RKO (cell line): Measurements from ENCODE around the gene SNAP29.
"Not testable (repeated sequence)": the region's sequence is repeated elsewhere in the genome, so short reads cannot be mapped to it uniquely, and the experiment has no call there.

Experiments
- DNase-seq: peaks from one replicate; pipeline ENCODE4 v3.0.0-alpha.2; 2016; ENCODE audit warnings: low spot score

SNAP29 gene

DNA sequence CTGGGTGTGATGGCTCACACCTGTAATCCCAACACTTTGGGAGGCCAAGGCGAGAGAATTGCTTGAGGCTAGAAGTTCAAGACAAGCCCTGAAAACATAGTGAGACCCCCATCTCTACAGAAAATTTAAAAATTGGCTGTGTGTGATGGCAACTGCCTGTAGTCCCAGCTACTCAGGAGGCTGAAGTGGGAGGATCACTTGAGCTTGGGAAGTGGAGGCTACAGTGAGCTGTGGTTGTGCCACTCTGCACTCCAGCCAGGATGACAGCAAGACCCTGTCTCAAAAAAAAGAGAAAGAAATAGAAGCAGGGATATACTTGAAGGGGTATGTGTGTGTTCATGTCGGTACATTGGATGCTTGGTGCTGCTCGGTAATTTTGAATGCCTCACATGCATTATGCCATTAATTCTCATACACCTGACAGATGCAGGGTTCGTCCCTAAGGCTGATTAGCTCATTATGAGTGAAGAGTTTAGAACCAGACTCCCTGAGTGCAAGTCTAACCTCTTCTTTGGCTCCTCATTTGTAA lies 72.4 kb downstream of the SNAP29 start:
- no peak for DNase-seq

DNA sequence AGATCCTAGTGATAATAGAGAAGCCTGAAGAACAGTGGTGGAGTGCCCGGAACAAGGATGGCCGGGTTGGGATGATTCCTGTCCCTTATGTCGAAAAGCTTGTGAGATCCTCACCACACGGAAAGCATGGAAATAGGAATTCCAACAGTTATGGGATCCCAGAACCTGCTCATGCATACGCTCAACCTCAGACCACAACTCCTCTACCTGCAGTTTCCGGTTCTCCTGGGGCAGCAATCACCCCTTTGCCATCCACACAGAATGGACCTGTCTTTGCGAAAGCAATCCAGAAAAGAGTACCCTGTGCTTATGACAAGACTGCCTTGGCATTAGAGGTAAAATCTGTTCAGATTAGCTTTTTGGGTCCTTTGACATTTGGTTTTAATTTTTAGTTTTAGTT lies 75.1 kb downstream of the SNAP29 start:
- no peak for DNase-seq

DNA sequence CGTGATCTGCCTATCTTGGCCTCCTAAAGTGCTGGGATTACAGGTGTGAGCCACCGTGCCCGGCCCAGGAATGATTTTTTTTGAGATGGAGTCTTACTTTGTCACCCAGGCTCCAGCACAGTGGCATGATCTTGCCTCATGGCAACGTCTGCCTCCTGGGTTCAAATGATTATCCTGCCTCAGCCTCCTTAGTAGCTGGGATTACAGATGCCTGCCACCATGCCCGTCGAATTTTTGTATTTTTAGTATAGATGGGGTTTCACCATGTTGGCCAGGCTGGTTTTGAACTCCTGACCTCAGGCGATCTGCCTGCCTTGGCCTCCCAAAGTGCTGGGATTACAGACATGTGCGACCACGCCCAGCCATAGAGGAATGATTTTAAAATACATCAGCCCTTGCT lies 76.2 kb downstream of the SNAP29 start:
- not testable (repeated sequence) for DNase-seq

DNA sequence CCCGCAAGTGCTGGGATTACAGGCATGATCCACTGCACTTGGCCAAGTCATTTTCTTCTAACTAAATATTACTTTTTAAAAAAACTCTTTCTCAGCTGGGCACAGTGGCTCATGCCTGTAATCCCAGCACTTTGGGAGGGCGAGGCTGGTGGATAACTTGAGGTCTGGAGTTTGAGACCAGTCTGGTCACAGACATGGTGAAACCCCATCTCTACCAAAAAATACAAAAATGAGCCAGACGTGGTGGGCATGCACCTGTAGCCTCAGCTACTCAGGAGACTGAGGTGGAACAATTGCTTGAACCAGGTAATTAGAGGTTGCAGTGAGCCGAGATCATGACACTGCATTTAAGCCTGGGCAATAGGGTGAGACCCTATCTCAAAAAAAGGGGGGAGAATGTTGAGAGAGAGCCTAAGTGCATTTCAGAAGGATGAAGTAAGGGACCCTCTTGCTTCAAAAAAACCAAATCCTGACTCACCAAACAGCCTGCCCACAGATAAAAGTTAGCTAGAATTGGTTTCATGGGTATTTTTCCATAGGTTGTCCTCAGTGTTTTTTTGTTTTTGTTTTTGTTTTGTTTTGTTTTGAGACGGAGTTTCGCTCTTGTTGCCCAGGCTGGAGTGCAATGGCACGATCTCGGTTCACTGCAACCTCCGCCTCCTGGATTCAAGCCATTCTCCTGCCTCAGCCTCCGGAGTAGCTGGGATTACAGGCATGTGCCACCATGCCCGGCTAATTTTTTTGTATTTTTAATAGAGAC lies 77.2 kb downstream of the SNAP29 start:
- DNase-seq, result not testable (repeated sequence)

DNA sequence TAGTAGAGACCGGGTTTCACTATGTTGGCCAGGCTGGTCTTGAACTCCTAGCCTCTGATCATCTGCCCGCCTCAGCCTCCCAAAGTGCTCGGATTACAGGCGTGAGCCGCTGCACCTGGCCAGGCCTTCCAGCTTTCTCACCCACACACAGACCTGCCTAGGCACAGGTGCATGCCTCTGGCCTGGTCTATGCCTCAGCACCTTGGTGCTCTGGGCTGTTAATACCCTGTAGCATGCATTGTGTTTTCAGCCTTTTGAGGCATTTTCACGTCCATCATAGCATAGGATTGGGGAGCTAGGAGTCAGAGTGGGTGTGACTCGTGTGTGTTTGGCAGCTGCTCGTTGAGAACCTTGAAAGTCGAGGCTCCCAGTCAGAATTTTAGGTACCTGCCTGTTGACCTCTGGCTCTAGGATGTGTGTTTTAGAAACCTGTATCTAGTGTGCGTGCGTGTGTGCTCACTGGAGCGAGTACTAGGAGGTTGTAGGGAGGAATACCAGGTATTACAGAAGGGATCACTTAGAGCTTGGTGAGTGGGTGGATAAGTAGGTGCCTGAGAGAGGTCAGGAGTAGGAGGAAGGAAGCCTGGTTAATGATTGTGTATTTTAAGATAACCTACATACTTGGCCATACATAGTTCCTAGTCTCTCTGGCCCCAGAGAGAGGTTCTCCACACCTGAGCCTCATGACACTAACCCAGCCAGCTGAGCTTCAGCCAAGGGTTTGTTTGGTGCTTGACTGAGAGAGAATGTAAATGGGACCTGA lies 78.4 kb downstream of the SNAP29 start:
- DNase-seq, result no peak

DNA sequence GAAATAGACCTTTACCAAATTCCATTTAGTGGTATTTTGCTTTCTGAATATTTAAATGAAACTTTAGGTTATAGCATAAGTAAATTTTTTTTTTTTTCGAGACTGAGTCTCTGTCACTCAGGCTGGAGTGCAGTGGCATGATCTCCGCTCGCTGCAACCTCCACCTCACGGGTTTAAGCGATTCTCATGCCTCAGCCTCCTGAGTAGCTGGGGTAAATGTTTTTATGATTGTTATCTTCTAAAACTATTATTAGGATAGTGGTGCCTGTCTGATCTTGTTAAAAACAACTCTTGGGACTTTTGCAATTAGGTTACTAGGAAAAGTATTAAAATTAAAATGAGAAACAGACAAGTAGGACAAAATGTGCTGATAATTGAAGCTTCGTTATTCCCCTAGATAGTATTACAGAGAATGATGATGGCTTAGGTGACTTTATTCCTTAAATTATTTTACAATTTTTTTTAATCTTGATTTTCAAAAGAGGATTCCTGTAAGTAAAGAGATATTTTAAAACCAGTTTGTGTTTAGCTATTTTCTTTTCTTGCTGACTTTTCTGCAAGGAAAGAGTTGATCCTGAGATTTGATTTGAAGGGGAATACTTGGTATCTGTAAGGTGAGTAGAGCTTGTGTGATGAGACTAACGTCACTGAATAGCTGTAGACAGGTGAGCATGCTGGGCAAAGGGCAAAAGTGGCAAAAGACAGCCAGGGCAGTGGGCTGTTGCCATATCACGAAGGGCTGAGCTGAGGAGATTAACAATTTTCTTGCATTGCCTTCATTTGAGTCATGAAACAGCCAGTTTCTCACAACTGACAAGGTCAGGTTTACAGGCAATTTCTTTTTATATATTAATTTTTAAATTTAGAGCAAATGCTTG lies 79.2 kb downstream of the SNAP29 start:
- DNase-seq, result no peak

DNA sequence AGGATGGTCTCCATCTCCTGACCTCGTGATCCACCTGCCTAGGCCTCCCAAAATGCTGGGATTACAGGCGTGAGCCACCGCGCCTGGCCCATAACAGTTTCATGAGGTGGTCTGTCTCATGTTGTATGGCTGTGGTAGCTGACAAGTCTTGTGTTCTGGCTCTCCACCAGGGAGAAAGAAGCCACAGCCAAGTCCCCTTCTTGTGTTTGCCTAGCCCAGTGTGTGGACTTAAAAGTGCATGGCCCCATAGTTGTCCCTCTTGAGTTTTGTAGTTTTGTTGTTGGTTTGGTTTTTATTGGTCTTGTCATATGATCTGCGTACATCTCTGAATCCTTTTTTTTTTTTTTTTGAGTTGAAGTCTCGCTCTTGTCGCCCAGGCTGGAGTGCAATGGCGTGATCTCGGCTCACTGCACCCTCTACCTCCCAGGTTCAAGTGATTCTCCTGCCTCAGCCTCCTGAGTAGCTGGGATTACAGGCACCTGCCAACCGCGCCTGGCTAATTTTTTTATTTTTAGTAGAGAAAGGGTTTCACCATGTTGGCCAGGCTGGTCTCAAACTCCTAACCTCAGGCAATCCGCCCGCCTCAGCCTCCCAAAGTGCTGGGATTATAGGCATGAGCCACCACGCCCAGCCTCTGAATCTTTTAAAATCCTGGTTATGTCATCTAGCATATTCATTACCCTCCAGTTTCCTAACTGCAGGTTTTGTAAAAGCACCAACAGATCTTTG lies 80.8 kb downstream of the SNAP29 start:
- not testable (repeated sequence) for DNase-seq

DNA sequence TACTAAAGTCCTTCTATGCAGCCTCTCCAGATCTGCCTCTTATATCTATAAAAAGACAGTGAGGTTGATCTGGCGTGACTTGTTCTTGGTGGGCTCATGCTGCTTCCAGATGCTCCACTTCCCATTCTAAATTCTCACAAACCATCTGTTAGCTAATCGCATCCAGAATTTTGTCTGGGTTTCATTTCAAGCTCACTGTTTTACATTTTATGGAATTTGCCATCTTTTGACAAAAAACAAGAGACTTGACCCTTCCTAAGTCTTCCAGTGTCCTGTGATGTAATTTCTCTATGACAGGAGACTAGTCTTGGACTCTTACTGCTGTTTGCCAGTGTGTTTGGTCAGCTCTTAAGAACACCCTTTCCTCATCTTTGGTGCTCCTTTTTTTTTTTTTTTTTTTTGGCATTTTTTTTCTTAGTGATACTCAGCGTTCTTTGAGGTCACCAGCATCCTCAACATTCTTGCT lies 81.4 kb downstream of the SNAP29 start:
- DNase-seq, result no peak
